Spinal cord (tissue), 10 donors: ENCODE data around the gene DCUN1D2. TPM values are rescaled to one million over a fixed set of nuclear protein-coding genes. Genes with fewer than 3 reads are reported as not detected.

ENCODE experiments used
- DNase-seq, 6 donors: peaks; one replicate each; pipeline versions ENCODE4 v3.0.0 to v3.0.0-alpha.2; 2013 to 2015; ENCODE audit warnings: low spot score in 6 of 6, low read depth in 4 of 6
- H3K27ac ChIP-seq: one replicate; pipeline ENCODE4 v1.5.1; 2013; ENCODE audit warnings: low read depth, low read length, control low read depth
- H3K27me3 ChIP-seq: one replicate; pipeline ENCODE4 v1.6.1; 2013; ENCODE audit warnings: low read length; ENCODE audit not compliant: control insufficient read depth, insufficient read depth
- H3K36me3 ChIP-seq: one replicate; pipeline ENCODE4 v1.6.1; 2013; ENCODE audit warnings: low read length; ENCODE audit not compliant: control insufficient read depth, insufficient read depth
- H3K4me1 ChIP-seq: one replicate; pipeline ENCODE4 v1.6.1; 2013; ENCODE audit warnings: low read length; ENCODE audit not compliant: control insufficient read depth, insufficient read depth
- H3K4me3 ChIP-seq: one replicate; pipeline ENCODE4 v1.5.1; 2013; ENCODE audit warnings: low read depth, low read length, control low read depth
- H3K9me3 ChIP-seq: one replicate; pipeline ENCODE4 v1.6.1; 2013; ENCODE audit warnings: low read length; ENCODE audit not compliant: control insufficient read depth, insufficient read depth
- WGBS: methylation state at CpG from one replicate; pipeline ENCODE4 v1.1.5; 2013; ENCODE audit warnings: missing lambda C conversion rate; ENCODE audit not compliant: insufficient coverage; 5-methylcytosine and 5-hydroxymethylcytosine counted together
- polyA plus RNA-seq, 2 donors: library from polyadenylated mRNA; unstranded; fragments of 120-200 nt; gene quantifications; one replicate each; pipeline ENCODE4 v1.2.1, GENCODE V29; 2013; ENCODE audit not compliant: insufficient read length in 2 of 2
- small RNA-seq: library from RNA; depleted of rRNA; stranded (forward); fragments of <200 nt; gene quantifications from one replicate; pipeline ENCODE3, GENCODE V24; 2014; ENCODE audit warnings: low replicate concordance
- total RNA-seq, 2 donors: library from RNA; depleted of rRNA in 1 of 2; stranded (reverse); fragments of 120-200 nt in 1 of 2; fragments of >200 nt in 1 of 2; gene quantifications; one replicate each; pipeline versions ENCODE4 v1.2.3 to v1.2.4, GENCODE V29; 2013 to 2014
- donor health status: healthy.

DCUN1D2 gene
- total and polyA plus RNA-seq, 4 donors, result 25.8 to 41.3 (median 33.1) TPM

GRCh38 chr13:113407531-113408393 is 82.7 kb downstream of the DCUN1D2 start:
- H3K4me1 ChIP-seq, result peaks cover 34% of the 10 kb centered on the region
- no peaks in the 10 kb centered on the region for H3K27me3 ChIP-seq
- no peak for DNase-seq
- H3K27ac ChIP-seq, result no peak overlapping the region
- WGBS, result 88% methylated on average over 39 of the region's 41 CpGs
- H3K9me3 ChIP-seq, result no peaks in the 10 kb centered on the region
- H3K4me3 ChIP-seq, result no peak overlapping the region
- peaks cover 11% of the 10 kb centered on the region for H3K36me3 ChIP-seq

DNA sequence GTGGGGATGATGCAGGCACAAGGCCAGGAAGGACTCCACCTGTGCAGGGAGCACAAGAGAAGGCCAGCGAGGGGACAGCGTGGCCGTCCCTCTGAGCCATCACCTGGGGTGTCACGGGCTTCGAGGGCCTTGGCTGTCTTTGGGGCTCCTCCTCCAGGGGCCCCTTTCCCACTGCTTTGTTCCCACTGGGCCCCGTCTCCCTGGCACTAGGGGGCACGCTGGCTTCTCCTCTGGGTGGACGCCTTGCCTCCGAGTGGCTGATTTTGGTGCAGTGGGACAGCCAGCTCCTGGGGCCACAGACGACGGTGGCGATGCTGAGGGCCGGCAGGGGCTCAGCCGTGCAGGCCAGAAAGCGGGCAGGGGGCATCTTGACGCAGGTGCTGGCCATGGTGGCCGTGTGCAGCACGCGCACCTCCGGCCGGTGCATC is 83.4 kb downstream of the DCUN1D2 start:
- Histone ChIP-seq H3K4me3 (no peak overlapping the region), H3K27me3 (no peaks in the 10 kb centered on the region), H3K9me3 (no peaks in the 10 kb centered on the region), H3K27ac (no peak overlapping the region), H3K36me3 (peaks cover 11% of the 10 kb centered on the region), H3K4me1 (peaks cover 34% of the 10 kb centered on the region)
- 87% methylated on average over 21 of the region's 21 CpGs for WGBS
- no peak for DNase-seq

- Histone ChIP-seq H3K27me3 (no peaks in the 10 kb centered on the region), H3K36me3 (peaks cover 11% of the 10 kb centered on the region), H3K4me1 (peaks cover 34% of the 10 kb centered on the region), H3K4me3 (no peak overlapping the region), H3K27ac (no peak overlapping the region), H3K9me3 (no peaks in the 10 kb centered on the region)
- no peak for DNase-seq
- 62% methylated on average over 26 of the region's 28 CpGs for WGBS
Observed at GRCh38 chr13:113406321-113407102, 84.0 kb downstream of the DCUN1D2 start.

Small RNAs within 50 kb of the gene (small RNA-seq; reads per million reads assigned to genes)
- gene RNU1-16P, result 0.22 reads per million, percentile 11 among the genes with 10 or more reads in this experiment

Other genes starting within 250 kb of the DCUN1D2 start
- 100 to 1,000 TPM in 1 of 2 donors, 10 to 100 TPM in 1; 98.0 to 117 TPM for gene LAMP1, start 193.5 kb downstream of the DCUN1D2 start, total RNA-seq
- gene LAMP1, start 193.5 kb downstream of the DCUN1D2 start, polyA plus RNA-seq, result 100 to 1,000 TPM; 147 to 154 TPM
- gene GRTP1, start 126.6 kb downstream of the DCUN1D2 start, total RNA-seq, result 1 to 10 TPM; 2.1 to 5.0 TPM
- 1 to 10 TPM; 6.8 to 6.9 TPM for gene GRTP1, start 126.6 kb downstream of the DCUN1D2 start, polyA plus RNA-seq
- 1 to 10 TPM; 3.1 to 3.6 TPM for gene ADPRHL1, start 37.2 kb downstream of the DCUN1D2 start, total RNA-seq
- 1 to 10 TPM; 5.1 to 7.2 TPM for gene ADPRHL1, start 37.2 kb downstream of the DCUN1D2 start, polyA plus RNA-seq
- gene TFDP1, start 94.0 kb upstream of the DCUN1D2 start, total RNA-seq, result 10 to 100 TPM; 43.9 to 50.2 TPM
- 10 to 100 TPM; 77.4 to 87.7 TPM for gene TFDP1, start 94.0 kb upstream of the DCUN1D2 start, polyA plus RNA-seq
- 1 to 10 TPM in 1 of 2 donors, under 1 TPM in 1; 0.20 to 1.4 TPM for gene ATP4B, start 167.5 kb upstream of the DCUN1D2 start, total RNA-seq
- 1 to 10 TPM; 1.3 to 2.6 TPM for gene ATP4B, start 167.5 kb upstream of the DCUN1D2 start, polyA plus RNA-seq
- gene GRK1, start 176.5 kb upstream of the DCUN1D2 start, total RNA-seq, result under 1 TPM; 0.44 to 0.89 TPM
- gene GRK1, start 176.5 kb upstream of the DCUN1D2 start, polyA plus RNA-seq, result under 1 TPM; 0.36 to 0.97 TPM